GM18505 (cell line): ENCODE data around the gene NKAIN2.

ENCODE experiments used
- ATAC-seq: cut with Tn5 transposase; IDR thresholded peaks from one replicate; pipeline ENCODE4 v1.9.1; 2021; ENCODE audit not compliant: unreplicated experiment
- POLR2A ChIP-seq: IDR thresholded peaks from 4 replicates; pipeline ENCODE4 v1.6.1; 2011; ENCODE audit warnings: borderline replicate concordance; ENCODE audit not compliant: insufficient read depth, insufficient read length; ENCODE audit errors: extremely low read depth

The NKAIN2 gene

DNA sequence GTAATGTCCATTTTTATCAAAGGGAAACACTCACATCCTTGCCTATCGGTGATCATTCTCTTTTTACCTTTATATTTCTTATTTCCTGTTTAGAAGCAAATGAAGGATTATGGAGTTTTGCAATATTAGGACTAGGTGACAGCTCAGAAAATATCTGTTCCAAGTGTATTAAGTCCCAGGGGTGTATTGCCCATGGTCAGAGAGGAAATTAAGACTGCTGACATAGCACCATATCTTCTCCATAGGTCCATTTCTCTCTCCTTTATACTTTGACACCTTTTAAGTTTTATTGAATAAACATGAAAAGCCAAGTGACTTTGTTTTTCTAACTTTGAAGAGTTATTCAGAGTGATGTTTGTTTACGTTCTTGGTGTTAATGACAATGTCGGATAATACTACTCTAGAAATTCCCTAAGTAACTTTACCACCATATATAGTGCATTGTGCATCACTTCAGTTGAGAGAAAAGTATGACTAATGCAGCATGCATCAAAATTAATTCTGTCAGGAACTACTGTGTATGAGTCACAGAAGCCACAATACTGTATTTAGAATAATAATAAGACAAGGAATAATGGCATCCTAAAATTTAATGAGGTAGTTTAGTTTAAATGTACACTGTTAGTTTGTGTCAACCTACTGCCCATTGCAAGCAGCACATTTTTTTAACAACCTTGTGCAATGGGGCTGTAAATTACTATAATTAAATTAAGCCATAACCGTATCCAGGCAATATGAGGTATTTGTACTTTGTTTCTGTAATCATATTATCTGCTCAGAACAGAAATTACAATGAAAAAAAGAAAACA lies 684.2 kb downstream of the NKAIN2 start:
- no peak for TF ChIP-seq POLR2A
- ATAC-seq = no peak

DNA sequence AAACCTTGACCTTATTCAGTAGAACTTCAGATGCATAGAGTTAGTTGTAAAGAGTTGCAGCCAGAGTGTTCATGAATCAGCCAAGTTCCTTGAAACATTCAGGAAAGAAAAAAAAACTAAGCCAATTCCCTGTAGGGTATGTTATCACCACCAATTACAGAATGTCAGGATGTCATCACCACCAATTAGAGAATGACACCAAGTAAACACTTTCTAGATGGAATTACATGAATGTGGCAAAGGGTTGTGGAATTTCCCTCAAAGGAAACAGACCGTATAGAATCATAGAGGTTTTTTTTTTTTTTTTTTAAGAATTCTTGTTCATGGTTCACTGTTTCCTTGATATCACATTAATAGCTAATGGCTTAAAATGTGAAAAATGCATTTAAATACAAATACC lies 686.5 kb downstream of the NKAIN2 start:
- no peak for ATAC-seq
- TF ChIP-seq POLR2A = no peak

- TF ChIP-seq POLR2A = no peak
- no peak for ATAC-seq
Measured at GRCh38 chr6:124493259-124493658, 689.6 kb downstream of the NKAIN2 start.

GRCh38 chr6:124494956-124495664 lies 691.4 kb downstream of the NKAIN2 start:
- no peak for ATAC-seq

DNA sequence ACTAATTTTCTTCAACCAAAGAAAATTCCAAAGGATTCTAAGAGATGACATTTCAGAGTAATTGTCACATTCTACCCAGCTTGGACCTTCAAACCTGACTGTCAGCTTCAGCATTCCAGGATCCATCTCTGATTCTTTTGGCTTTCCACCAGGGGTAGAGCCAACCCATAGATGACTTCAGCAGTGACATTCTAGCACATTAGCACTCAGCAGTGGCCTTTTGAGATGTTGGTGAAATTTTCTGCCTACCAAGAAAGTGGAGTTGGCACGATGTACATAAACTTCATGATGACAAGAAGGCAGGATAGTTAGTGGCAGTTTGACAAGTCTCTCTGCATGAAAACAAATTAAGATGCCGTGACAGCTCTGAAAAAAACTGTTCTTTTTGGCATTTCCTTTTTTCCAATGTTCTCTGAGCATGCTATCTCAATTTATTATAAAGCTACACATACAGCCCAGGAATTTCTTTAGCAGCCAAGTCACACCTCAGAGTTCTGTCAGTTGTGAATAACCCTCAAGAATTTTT lies 692.1 kb downstream of the NKAIN2 start:
- ATAC-seq = no peak
- no peak for TF ChIP-seq POLR2A

More at GRCh38 chr6:124494956-124495664, 691.4 kb downstream of the NKAIN2 start:
- TF ChIP-seq POLR2A = no peak

- ATAC-seq = no peak
- no peak for TF ChIP-seq POLR2A
Measured at GRCh38 chr6:124496334-124496733, 692.7 kb downstream of the NKAIN2 start.

DNA sequence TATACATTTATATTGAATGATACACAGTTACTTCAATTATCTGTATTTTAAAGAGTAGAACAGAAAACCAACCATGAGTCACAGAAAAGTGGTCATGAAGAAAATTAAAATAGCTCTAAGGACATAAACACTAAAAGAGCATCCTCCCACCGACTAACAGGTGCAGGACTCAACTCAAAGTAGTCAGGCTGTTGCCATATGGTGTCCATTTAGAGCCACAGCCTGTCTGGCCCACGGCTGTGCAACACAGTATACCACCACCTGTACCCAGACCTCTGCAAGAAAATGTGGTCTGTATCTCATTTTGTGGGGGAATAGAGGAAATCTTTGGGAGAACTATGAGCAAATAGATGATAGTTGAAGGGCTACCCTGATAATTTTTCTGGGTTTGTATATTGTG lies 708.8 kb downstream of the NKAIN2 start:
- no peak for ATAC-seq
- TF ChIP-seq POLR2A = no peak

- ATAC-seq = no peak
- no peak for TF ChIP-seq POLR2A
Measured at GRCh38 chr6:124517339-124517738, 713.7 kb downstream of the NKAIN2 start.

- ATAC-seq = no peak
- TF ChIP-seq POLR2A = no peak
Measured at GRCh38 chr6:124520514-124520913, 716.8 kb downstream of the NKAIN2 start.

- TF ChIP-seq POLR2A = no peak
Measured at GRCh38 chr6:124522335-124522734, 718.7 kb downstream of the NKAIN2 start.

DNA sequence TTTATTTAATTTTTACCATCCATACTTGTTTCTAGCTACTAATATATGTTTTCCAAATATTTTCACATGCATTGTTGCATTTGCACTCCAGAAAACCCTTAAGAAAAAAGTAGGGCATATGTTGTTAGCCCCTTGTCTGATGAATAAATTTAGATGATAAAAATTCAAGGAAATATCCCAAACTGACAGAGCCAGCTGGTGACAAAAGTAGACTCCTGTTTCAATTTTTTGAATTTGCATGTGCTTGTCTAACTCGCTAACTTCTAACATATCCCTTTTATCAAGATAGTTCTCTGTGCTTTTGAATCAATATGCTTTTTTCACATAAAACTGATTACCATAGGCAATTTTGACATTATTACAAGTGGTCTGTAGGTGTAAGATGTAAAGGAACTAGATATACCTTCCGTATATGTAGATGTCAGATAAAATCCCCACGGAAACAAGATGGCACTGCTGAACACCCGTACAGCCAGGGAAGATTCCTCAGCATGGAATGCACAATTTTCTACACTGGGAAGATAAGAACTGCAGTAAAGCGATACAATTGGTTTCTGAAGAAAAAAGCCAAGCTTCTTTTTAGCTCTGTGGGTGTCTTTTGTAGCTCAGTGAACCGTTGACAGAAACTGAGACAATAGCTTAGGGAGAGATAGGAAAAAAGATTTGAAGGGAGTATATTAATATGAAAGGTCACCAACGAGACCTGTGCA lies 721.0 kb downstream of the NKAIN2 start:
- no peak for ATAC-seq
- no peak for TF ChIP-seq POLR2A

More at GRCh38 chr6:124522335-124522734, 718.7 kb downstream of the NKAIN2 start:
- ATAC-seq = no peak

- no peak for ATAC-seq
- no peak for TF ChIP-seq POLR2A
Measured at GRCh38 chr6:124530926-124531325, 727.3 kb downstream of the NKAIN2 start.

GRCh38 chr6:124535299-124535698 lies 731.6 kb downstream of the NKAIN2 start:
- no peak for ATAC-seq
- no peak for TF ChIP-seq POLR2A
